HCT116 (cell line): ENCODE measurements around the gene PLAGL2. TPM values are rescaled to one million over a fixed set of nuclear protein-coding genes. Genes with fewer than 3 reads are reported as not detected.

Experiments used
- ATAC-seq: fragments of 200-7000 bp; cut with Tn5 transposase; 2 replicates; pipeline ENCODE4 v1.9.1; 2020; ENCODE audit warnings: mild to moderate bottlenecking, moderate library complexity
- BruUV-seq: library from RNA; stranded (reverse); fragments of 400-500 nt; replicated peaks from 2 replicates; lab custom pipeline; 2021; lab: Mats Ljungman, UMichigan
- CTCF ChIA-PET: fragments of 300-600 bp; sonication (Branson Sonifier 250); formaldehyde crosslinking; loops from one replicate; lab custom pipeline; 2021; ENCODE audit warnings: antibody characterized with exemption; lab: Charles Lee
- POLR2A ChIA-PET: fragments of 300-600, 350-600 bp; sonication (Branson Sonifier 250); formaldehyde crosslinking; loops from one replicate; lab custom pipeline; 2021; ENCODE audit warnings: antibody characterized with exemption; lab: Charles Lee
- RAD21 ChIA-PET, 2 experiments: fragments of 300-600 bp; sonication (Branson Sonifier 250); formaldehyde crosslinking; loops; one replicate each; lab custom pipeline; 2023; ENCODE audit warnings: low total read pairs in 2 of 2; ENCODE audit not compliant: uncharacterized antibody in 2 of 2, unreplicated experiment in 2 of 2, low non-redundant PET in 1 of 2; lab: Charles Lee
- DNase-seq: peaks from one replicate; pipeline ENCODE4 v3.0.0-alpha.2; 2010; ENCODE audit warnings: low read depth, low spot score
- H2AFZ ChIP-seq: fragments of 200-600 bp; shearing (Covaris generic), sonication (generic); 2 replicates; pipeline ENCODE4 v1.6.1; 2017; ENCODE audit warnings: low read depth, mixed run types, mixed read lengths, antibody characterized with exemption, low read length; ENCODE audit not compliant: poor library complexity, severe bottlenecking
- H3K27ac ChIP-seq: 2 replicates; pipeline ENCODE4 v1.5.1; 2012; ENCODE audit warnings: low read depth, low read length
- H3K27me3 ChIP-seq: fragments of 200-600 bp; sonication (generic); 2 replicates; pipeline ENCODE4 v1.6.1; 2016; ENCODE audit warnings: mixed run types, low read length, mixed read lengths; ENCODE audit not compliant: insufficient read depth
- H3K36me3 ChIP-seq, 2 experiments: fragments of 200-500 bp in 1 of 2; fragments of 200-600 bp in 1 of 2; sonication (Bioruptor generic) in 1 of 2; sonication (generic) in 1 of 2; 2 replicates each; pipeline versions ENCODE4 v1.5.1 to v1.6.1; 2014 to 2016; ENCODE audit warnings: low read length in 2 of 2, inconsistent platforms in 1 of 2, mixed read lengths in 1 of 2, mixed run types in 1 of 2; ENCODE audit not compliant: insufficient read depth in 2 of 2, control insufficient read depth in 1 of 2
- H3K4me1 ChIP-seq, 2 experiments: fragments of 200-600 bp in 1 of 2; sonication (generic) in 1 of 2; 2 replicates each; pipeline versions ENCODE4 v1.5.1 to v1.6.1; 2012 to 2017; ENCODE audit warnings: low read length in 2 of 2, inconsistent platforms in 1 of 2, mild to moderate bottlenecking in 1 of 2, mixed read lengths in 1 of 2, mixed run types in 1 of 2, moderate library complexity in 1 of 2; ENCODE audit not compliant: insufficient read depth in 2 of 2, control insufficient read depth in 1 of 2
- H3K4me2 ChIP-seq: fragments of 200-600 bp; sonication (generic); 2 replicates; pipeline ENCODE4 v1.6.1; 2017; ENCODE audit warnings: mixed run types, low read length, mixed read lengths
- H3K4me3 ChIP-seq, 2 experiments: fragments of 200-600 bp in 1 of 2; sonication (generic) in 1 of 2; replicated peaks in 1 of 2; 2 replicates each; pipeline ENCODE4 v1.5.1; 2011 to 2016; ENCODE audit warnings: low read length in 2 of 2, control low read depth in 1 of 2, low read depth in 1 of 2, mild to moderate bottlenecking in 1 of 2, mixed read lengths in 1 of 2, mixed run types in 1 of 2
- H3K79me2 ChIP-seq: fragments of 200-600 bp; sonication (generic); 2 replicates; pipeline ENCODE4 v1.6.1; 2017; ENCODE audit warnings: mild to moderate bottlenecking, mixed run types, low read length, moderate library complexity, mixed read lengths; ENCODE audit not compliant: insufficient read depth
- H3K9ac ChIP-seq: fragments of 200-600 bp; sonication (generic); 2 replicates; pipeline ENCODE4 v1.6.1; 2016; ENCODE audit warnings: low read length, mixed read lengths
- H3K9me2 ChIP-seq: fragments of 200-600 bp; sonication (generic), shearing (Covaris generic); 2 replicates; pipeline ENCODE4 v1.6.1; 2017; ENCODE audit warnings: mixed run types, mild to moderate bottlenecking, moderate library complexity; ENCODE audit not compliant: insufficient read depth
- H3K9me3 ChIP-seq, 2 experiments: fragments of 200-500 bp in 1 of 2; fragments of 200-600 bp in 1 of 2; sonication (Bioruptor generic) in 1 of 2; sonication (generic) in 1 of 2; 2 replicates each; pipeline ENCODE4 v1.6.1; 2014 to 2017; ENCODE audit warnings: low read length in 2 of 2, mixed read lengths in 2 of 2, inconsistent platforms in 1 of 2, low read depth in 1 of 2, mild to moderate bottlenecking in 1 of 2, mixed run types in 1 of 2, moderate library complexity in 1 of 2; ENCODE audit not compliant: control insufficient read depth in 1 of 2, insufficient read depth in 1 of 2
- H4K20me1 ChIP-seq: fragments of 200-600 bp; sonication (generic), shearing (Covaris generic); 2 replicates; pipeline ENCODE4 v1.6.1; 2017; ENCODE audit warnings: mixed run types, mild to moderate bottlenecking, moderate library complexity; ENCODE audit not compliant: insufficient read depth
- ATF3 ChIP-seq: IDR thresholded peaks from 2 replicates; pipeline ENCODE4 v1.6.1; 2012
- CBX3 ChIP-seq: IDR thresholded peaks from 2 replicates; pipeline ENCODE4 v1.6.1; 2012; ENCODE audit warnings: low read depth
- CEBPB ChIP-seq: IDR thresholded peaks from 2 replicates; pipeline ENCODE4 v1.6.1; 2012; ENCODE audit warnings: low read depth
- EGR1 ChIP-seq: IDR thresholded peaks from 2 replicates; pipeline ENCODE4 v1.6.1; 2012; ENCODE audit warnings: low read depth
- EZH2phosphoT487 ChIP-seq: fragments of 200-600 bp; IDR thresholded peaks from 2 replicates; pipeline ENCODE4 v1.6.1; 2018; ENCODE audit warnings: antibody characterized with exemption, borderline replicate concordance
- POLR2A ChIP-seq: IDR thresholded peaks from 2 replicates; pipeline ENCODE4 v1.7.0; 2011; ENCODE audit warnings: borderline replicate concordance; ENCODE audit not compliant: insufficient read depth, insufficient read length; ENCODE audit errors: extremely low read depth
- SP1 ChIP-seq: IDR thresholded peaks from 2 replicates; pipeline ENCODE4 v1.6.1; 2012; ENCODE audit warnings: low read depth
- SRF ChIP-seq: IDR thresholded peaks from 2 replicates; pipeline ENCODE4 v1.6.1; 2012; ENCODE audit warnings: low read depth
- ZFX ChIP-seq: fragments of 450-650 bp; IDR thresholded peaks from 2 replicates; pipeline ENCODE4 v1.6.1; 2017
- intact Hi-C: fragments of 100-400 bp; cut with micrococcal nuclease; formaldehyde crosslinking; loops from 2 replicates; pipeline ENCODE4 v1.10.0; 2022
- total RNA-seq: library from RNA; stranded (reverse); gene quantifications from one replicate; pipeline ENCODE4 v1.2.1, GENCODE V29; 2021; ENCODE audit not compliant: unreplicated experiment
- TF ChIP-seq, protein P1 (sequence below): IDR thresholded peaks from 2 replicates; pipeline ENCODE4 v1.6.1; 2011; ENCODE audit warnings: mild to moderate bottlenecking, low read length, moderate library complexity; ENCODE audit not compliant: insufficient replicate concordance; ENCODE audit errors: extremely low read depth
- TF ChIP-seq, protein P2 (sequence below): IDR thresholded peaks from 2 replicates; pipeline ENCODE4 v1.6.1; 2012; ENCODE audit warnings: low read depth

PLAGL2 gene
- total RNA-seq, 1 experiment from 2014 or later: 18.3 TPM

DNA sequence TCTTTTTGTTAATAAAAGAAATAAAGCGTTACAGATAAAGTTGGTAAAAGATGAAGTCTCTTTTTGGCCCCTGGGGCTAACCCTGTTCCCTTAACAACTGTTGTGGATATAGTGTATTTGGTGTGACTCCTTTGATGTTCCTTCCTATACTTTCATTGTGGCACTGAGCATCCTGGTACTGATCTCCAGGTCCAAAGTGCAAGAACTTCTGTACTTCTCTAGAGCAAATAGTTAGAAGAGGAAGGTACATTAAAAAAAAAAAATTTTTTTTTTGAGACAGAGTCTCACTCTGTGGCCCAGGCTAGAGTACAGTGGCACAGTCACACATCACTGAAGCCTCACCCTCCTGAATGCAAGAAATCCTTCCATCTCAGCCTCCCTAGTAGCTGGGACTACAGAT lies 6.3 kb upstream of the PLAGL2 start:
- H2AFZ ChIP-seq: no peak overlapping the region
- no peaks in the 10 kb centered on the region for H3K9me3 ChIP-seq
- H3K4me1 ChIP-seq: peaks cover 1 to 6% of the 10 kb centered on the region in 2 experiments; a peak in 3 of 4 replicates
- H4K20me1 ChIP-seq: no peaks in the 10 kb centered on the region
- H3K9ac ChIP-seq: no peak overlapping the region
- no peak for TF ChIP-seq EGR1
- TF ChIP-seq POLR2A: no peak
- TF ChIP-seq, protein P1, sequence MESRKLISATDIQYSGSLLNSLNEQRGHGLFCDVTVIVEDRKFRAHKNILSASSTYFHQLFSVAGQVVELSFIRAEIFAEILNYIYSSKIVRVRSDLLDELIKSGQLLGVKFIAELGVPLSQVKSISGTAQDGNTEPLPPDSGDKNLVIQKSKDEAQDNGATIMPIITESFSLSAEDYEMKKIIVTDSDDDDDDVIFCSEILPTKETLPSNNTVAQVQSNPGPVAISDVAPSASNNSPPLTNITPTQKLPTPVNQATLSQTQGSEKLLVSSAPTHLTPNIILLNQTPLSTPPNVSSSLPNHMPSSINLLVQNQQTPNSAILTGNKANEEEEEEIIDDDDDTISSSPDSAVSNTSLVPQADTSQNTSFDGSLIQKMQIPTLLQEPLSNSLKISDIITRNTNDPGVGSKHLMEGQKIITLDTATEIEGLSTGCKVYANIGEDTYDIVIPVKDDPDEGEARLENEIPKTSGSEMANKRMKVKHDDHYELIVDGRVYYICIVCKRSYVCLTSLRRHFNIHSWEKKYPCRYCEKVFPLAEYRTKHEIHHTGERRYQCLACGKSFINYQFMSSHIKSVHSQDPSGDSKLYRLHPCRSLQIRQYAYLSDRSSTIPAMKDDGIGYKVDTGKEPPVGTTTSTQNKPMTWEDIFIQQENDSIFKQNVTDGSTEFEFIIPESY: no peak
- no peak for TF ChIP-seq SRF
- no peak for TF ChIP-seq EZH2phosphoT487
- no peak for TF ChIP-seq SP1
- no peaks in the 10 kb centered on the region for H3K27me3 ChIP-seq
- no peaks in the 10 kb centered on the region for H3K9me2 ChIP-seq
- peaks cover 33 to 34% of the 10 kb centered on the region in 2 experiments; a peak in 3 of 4 replicates for H3K36me3 ChIP-seq
- no peak overlapping the region for H3K27ac ChIP-seq
- peaks cover 27% of the 10 kb centered on the region for H3K79me2 ChIP-seq
- ChIA-PET RAD21 (no interaction called here), CTCF (no interaction called here), POLR2A (no interaction called here)
- intact Hi-C loops: loop anchor here (10.0 kb wide), 1 partner anchor 59 kb away; no protein-coding TSS in a partner anchor
- H3K4me3 ChIP-seq: no peak overlapping the region
- BruUV-seq: no TSS peak
- ATAC-seq (no peak), DNase-seq (no peak)
- no peak overlapping the region for H3K4me2 ChIP-seq

GRCh38 chr20:32209850-32210605 lies 2.5 kb upstream of the PLAGL2 start:
- Histone ChIP-seq H3K27ac (no peak overlapping the region), H3K79me2 (peaks cover 63% of the 10 kb centered on the region), H3K4me1 (peaks cover 6 to 27% of the 10 kb centered on the region in 2 experiments; a peak in 3 of 4 replicates), H3K4me2 (no peak overlapping the region), H2AFZ (no peak overlapping the region), H3K9me2 (no peaks in the 10 kb centered on the region), H3K9me3 (no peaks in the 10 kb centered on the region), H4K20me1 (peaks cover 8% of the 10 kb centered on the region; the same call in 1 of the 2 replicates), H3K9ac (no peak overlapping the region), H3K4me3 (no peak overlapping the region), H3K27me3 (no peaks in the 10 kb centered on the region), H3K36me3 (peaks cover 15 to 25% of the 10 kb centered on the region in 2 experiments; a peak in 3 of 4 replicates)
- BruUV-seq: no TSS peak
- ChIA-PET POLR2A (no interaction called here), RAD21 (no interaction called here), CTCF (no interaction called here)
- intact Hi-C loops: loop anchor here (5.0 to 10.0 kb wide), 2 partner anchors 55 to 442 kb away; no protein-coding TSS in a partner anchor
- DNase-seq: no peak
- no peak for ATAC-seq
- no peak for TF ChIP-seq ATF3
- TF ChIP-seq, protein P1: no peak
- TF ChIP-seq, protein P2, sequence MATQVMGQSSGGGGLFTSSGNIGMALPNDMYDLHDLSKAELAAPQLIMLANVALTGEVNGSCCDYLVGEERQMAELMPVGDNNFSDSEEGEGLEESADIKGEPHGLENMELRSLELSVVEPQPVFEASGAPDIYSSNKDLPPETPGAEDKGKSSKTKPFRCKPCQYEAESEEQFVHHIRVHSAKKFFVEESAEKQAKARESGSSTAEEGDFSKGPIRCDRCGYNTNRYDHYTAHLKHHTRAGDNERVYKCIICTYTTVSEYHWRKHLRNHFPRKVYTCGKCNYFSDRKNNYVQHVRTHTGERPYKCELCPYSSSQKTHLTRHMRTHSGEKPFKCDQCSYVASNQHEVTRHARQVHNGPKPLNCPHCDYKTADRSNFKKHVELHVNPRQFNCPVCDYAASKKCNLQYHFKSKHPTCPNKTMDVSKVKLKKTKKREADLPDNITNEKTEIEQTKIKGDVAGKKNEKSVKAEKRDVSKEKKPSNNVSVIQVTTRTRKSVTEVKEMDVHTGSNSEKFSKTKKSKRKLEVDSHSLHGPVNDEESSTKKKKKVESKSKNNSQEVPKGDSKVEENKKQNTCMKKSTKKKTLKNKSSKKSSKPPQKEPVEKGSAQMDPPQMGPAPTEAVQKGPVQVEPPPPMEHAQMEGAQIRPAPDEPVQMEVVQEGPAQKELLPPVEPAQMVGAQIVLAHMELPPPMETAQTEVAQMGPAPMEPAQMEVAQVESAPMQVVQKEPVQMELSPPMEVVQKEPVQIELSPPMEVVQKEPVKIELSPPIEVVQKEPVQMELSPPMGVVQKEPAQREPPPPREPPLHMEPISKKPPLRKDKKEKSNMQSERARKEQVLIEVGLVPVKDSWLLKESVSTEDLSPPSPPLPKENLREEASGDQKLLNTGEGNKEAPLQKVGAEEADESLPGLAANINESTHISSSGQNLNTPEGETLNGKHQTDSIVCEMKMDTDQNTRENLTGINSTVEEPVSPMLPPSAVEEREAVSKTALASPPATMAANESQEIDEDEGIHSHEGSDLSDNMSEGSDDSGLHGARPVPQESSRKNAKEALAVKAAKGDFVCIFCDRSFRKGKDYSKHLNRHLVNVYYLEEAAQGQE: no peak
- no peak for TF ChIP-seq ZFX
- no peak for TF ChIP-seq CBX3
- no peak for TF ChIP-seq CEBPB
